A549 (cell line): Measurements from ENCODE around the gene RAB37. TPM values are rescaled to one million over a fixed set of nuclear protein-coding genes. Genes with fewer than 3 reads are reported as not detected.

Experiments
- ATAC-seq, 2 experiments: fragments of 200-7000 bp in 1 of 2; fragments of >200 bp in 1 of 2; cut with Nextera tagmentation in 1 of 2; cut with Tn5 transposase in 1 of 2; 3 replicates each; pipeline versions ENCODE4 v1.8.0 to v1.9.1; 2018 to 2020; ENCODE audit warnings: mild to moderate bottlenecking in 1 of 2, moderate library complexity in 1 of 2
- CTCF ChIA-PET: fragments of 300-600 bp; sonication (Branson Sonifier 250); formaldehyde crosslinking; extraction: SDS; loops from one replicate; lab custom pipeline; 2021; ENCODE audit warnings: antibody characterized with exemption, inconsistent platforms; lab: Yijun Ruan, JAX
- POLR2A ChIA-PET: fragments of 350-600 bp; formaldehyde crosslinking; extraction: SDS; loops from one replicate; lab custom pipeline; 2021; ENCODE audit warnings: antibody characterized with exemption, inconsistent platforms; lab: Yijun Ruan, JAX
- DNase-seq, 2 experiments: peaks; one replicate each; pipeline versions ENCODE4 v3.0.0 to v3.0.0-alpha.2; 2011 to 2016; ENCODE audit warnings: low read depth in 1 of 2, low spot score in 1 of 2
- FAIRE-seq: peaks from 2 replicates; lab custom pipeline; 2011; peaks lifted over from hg19 to GRCh38; lab: Jason Lieb, UNC
- H3K27ac ChIP-seq, 2 experiments: fragments of >200 bp; sonication (Bioruptor Twin); formaldehyde crosslinking; 3 replicates each; pipeline ENCODE4 v1.5.1; 2016 to 2017
- H3K4me1 ChIP-seq: fragments of >200 bp; sonication (Bioruptor Twin); formaldehyde crosslinking; 3 replicates; pipeline ENCODE4 v1.6.1; 2016
- H3K4me2 ChIP-seq: fragments of >200 bp; sonication (Bioruptor Twin); formaldehyde crosslinking; 3 replicates; pipeline ENCODE4 v1.6.1; 2016
- H3K4me3 ChIP-seq: fragments of >200 bp; sonication (Bioruptor Twin); formaldehyde crosslinking; 3 replicates; pipeline ENCODE4 v1.5.1; 2016
- H3K9me3 ChIP-seq: fragments of >200 bp; sonication (Bioruptor Twin); formaldehyde crosslinking; 3 replicates; pipeline ENCODE4 v1.6.1; 2016
- BCL3 ChIP-seq: fragments of >200 bp; sonication (Bioruptor Twin); formaldehyde crosslinking; IDR thresholded peaks from 3 replicates; pipeline ENCODE4 v1.6.1; 2016
- BHLHE40 ChIP-seq: IDR thresholded peaks from 2 replicates; pipeline ENCODE4 v1.6.1; 2012; ENCODE audit warnings: low read depth, low read length, inconsistent platforms
- CBX2 ChIP-seq: fragments of 200-600 bp; sonication (generic); IDR thresholded peaks from 2 replicates; pipeline ENCODE4 v1.6.1; 2016; ENCODE audit warnings: low read depth, mild to moderate bottlenecking, borderline replicate concordance
- E2F6 ChIP-seq: IDR thresholded peaks from 2 replicates; pipeline ENCODE4 v1.6.1; 2012; ENCODE audit warnings: low read depth, borderline replicate concordance
- EP300 ChIP-seq, 2 experiments: fragments of >200 bp; sonication (Bioruptor Twin); formaldehyde crosslinking; IDR thresholded peaks; 2 replicates in 1 of 2; 3 replicates in 1 of 2; pipeline ENCODE4 v1.6.1; 2016 to 2017
- HOXB13 ChIP-seq: fragments of 250-450 bp; sonication (Bioruptor Pico); IDR thresholded peaks from 2 replicates; pipeline ENCODE4 v1.5.0; 2020; ENCODE audit warnings: low read depth, mild to moderate bottlenecking, moderate library complexity
- JUNB ChIP-seq: fragments of >200 bp; sonication (Bioruptor Twin); formaldehyde crosslinking; IDR thresholded peaks from 2 replicates; pipeline ENCODE4 v1.6.1; 2016
- KDM1A ChIP-seq: fragments of 200-600 bp; sonication (generic); IDR thresholded peaks from 2 replicates; pipeline ENCODE4 v1.6.1; 2016; ENCODE audit warnings: low read depth, mild to moderate bottlenecking
- MYC ChIP-seq: IDR thresholded peaks from 2 replicates; pipeline ENCODE4 v1.6.1; 2012; ENCODE audit warnings: mild to moderate bottlenecking, inconsistent platforms, low read length, improper control_type of control experiment, borderline replicate concordance
- POLR2AphosphoS2 ChIP-seq: conservative IDR thresholded peaks from 2 replicates; pipeline ENCODE4 v1.6.1; 2012; ENCODE audit warnings: low read length, improper control_type of control experiment, inconsistent platforms
- RCOR1 ChIP-seq: fragments of 150-350 bp; IDR thresholded peaks from 2 replicates; pipeline ENCODE4 v1.6.1; 2014; ENCODE audit warnings: antibody characterized with exemption, low read length, low read depth
- REST ChIP-seq: fragments of 200-600 bp; sonication (generic); IDR thresholded peaks from 2 replicates; pipeline ENCODE4 v1.6.1; 2016; ENCODE audit warnings: antibody characterized with exemption, mild to moderate bottlenecking, moderate library complexity
- SREBF2 ChIP-seq: fragments of 450-650 bp; IDR thresholded peaks from 2 replicates; pipeline ENCODE4 v1.6.1; 2014; ENCODE audit warnings: mild to moderate bottlenecking, moderate library complexity
- ZNF302 ChIP-seq: fragments of 250-450 bp; sonication (Bioruptor Pico); IDR thresholded peaks from 2 replicates; pipeline ENCODE4 v1.9.0; 2021; ENCODE audit warnings: inconsistent platforms, mild to moderate bottlenecking, moderate library complexity
- WGBS: methylation state at CpG from one replicate; pipeline ENCODE4 v1.1.6; 2017; ENCODE audit errors: missing lambda C conversion rate; 5-methylcytosine and 5-hydroxymethylcytosine counted together
- polyA plus RNA-seq, 4 experiments: library from polyadenylated mRNA; depleted of rRNA in 3 of 4; stranded (reverse); fragments of >200 nt; fragmentation: RNase III in 1 of 4; extraction: RNeasy Plus Mini Kit Qiagen cat#74134 plus additional on column Dnase treatment in 1 of 4; gene quantifications; 2 replicates in 3 of 4; 3 replicates in 1 of 4; pipeline ENCODE4 v1.2.3, GENCODE V29; 2011 to 2017

The RAB37 gene
- polyA plus RNA-seq, 2 of the 4 experiments (the other 2 are of a cell fraction) = 2.4 to 15.8 TPM

- Histone ChIP-seq H3K27ac (peak overlapping the region; percentile 61 to 79), H3K4me2 (peak overlapping the region; percentile 66), H3K9me3 (no peaks in the 10 kb centered on the region), H3K4me1 (peaks cover 74% of the 10 kb centered on the region), H3K4me3 (no peak overlapping the region)
- ChIA-PET CTCF (interaction anchor here (0.7 to 34.9 kb wide), 11 partner anchors 6 to 687 kb away, joined by 3 to 705 read pairs (median 10); partner anchors contain the start of genes NAT9, NHERF1 and RAB37), POLR2A (interaction anchor here (0.5 to 2.8 kb wide), 2 partner anchors 11 to 13 kb away, joined by 4 to 12 read pairs; no protein-coding TSS in a partner anchor)
- WGBS = 70% methylated on average over 7 of the region's 7 CpGs
- ATAC-seq = peak in 1 of 2 experiments; percentile 1; a peak in 1 of 6 replicates
- TF ChIP-seq REST = peak; percentile 35; the same call in 1 of the 2 replicates
- no peak for TF ChIP-seq RCOR1
- no peak for FAIRE-seq
- DNase-seq = no peak
Measured at GRCh38 chr17:74760404-74761105, 23.5 kb downstream of the RAB37 start.

GRCh38 chr17:74761419-74761818 is 24.4 kb downstream of the RAB37 start:
- Histone ChIP-seq H3K9me3 (no peaks in the 10 kb centered on the region), H3K4me2 (peak overlapping the region; percentile 66; the same call in 1 of the 3 replicates), H3K4me3 (no peak overlapping the region), H3K4me1 (peaks cover 74% of the 10 kb centered on the region), H3K27ac (peak overlapping the region in 1 of 2 experiments; percentile 79; a peak in 4 of 6 replicates)
- TF ChIP-seq EP300 (IDR thresholded peaks at IDR 0.05) (no peak), E2F6 (no peak), KDM1A (no peak), POLR2AphosphoS2 (no peak), ZNF302 (CRISPR knock-in tag) (no peak), RCOR1 (no peak), JUNB (no peak), SREBF2 (no peak), CBX2 (no peak)
- CTCF ChIA-PET = interaction anchor here (1.3 to 34.9 kb wide), 5 partner anchors 7 to 195 kb away, joined by 4 to 705 read pairs (median 13); partner anchors contain the start of genes NAT9 and NHERF1
- ATAC-seq = no peak
- WGBS = 73% methylated on average over 5 of the region's 5 CpGs
- FAIRE-seq = no peak
- POLR2A ChIA-PET = no interaction called here
- no peak for DNase-seq

GRCh38 chr17:74761931-74762330 is 24.9 kb downstream of the RAB37 start:
- H3K4me3 ChIP-seq = no peak overlapping the region
- no peak for TF ChIP-seq E2F6
- TF ChIP-seq BHLHE40 = no peak
- TF ChIP-seq HOXB13 (CRISPR knock-in tag) = no peak
- no peak for TF ChIP-seq MYC
- TF ChIP-seq POLR2AphosphoS2 = no peak
- TF ChIP-seq BCL3 = no peak
- TF ChIP-seq, all 56 proteins: peak for 0
- H3K4me1 ChIP-seq = peaks cover 73% of the 10 kb centered on the region
- WGBS = 90% methylated on average over 11 of the region's 11 CpGs
- no peak for FAIRE-seq
- H3K9me3 ChIP-seq = no peaks in the 10 kb centered on the region
- DNase-seq = no peak
- ChIA-PET POLR2A (no interaction called here), CTCF (interaction anchor here (0.6 to 53.6 kb wide), 7 partner anchors 7 to 266 kb away, joined by 3 to 1302 read pairs (median 13); partner anchors contain the start of genes FDXR, GRIN2C, NAT9 and NHERF1)
- no peak overlapping the region for H3K27ac ChIP-seq
- H3K4me2 ChIP-seq = no peak overlapping the region
- ATAC-seq = no peak
